Colonic mucosa (tissue), 4 donors: ENCODE results near the gene GNAQ. TPM values are rescaled to one million over a fixed set of nuclear protein-coding genes. Genes with fewer than 3 reads are reported as not detected.
"Not testable (repeated sequence)": the region's sequence is repeated elsewhere in the genome, so short reads cannot be mapped to it uniquely, and the experiment has no call there.

Experiments used
- DNase-seq: peaks from one replicate; pipeline ENCODE4 v3.0.0-alpha.2; 2020
- H3K27ac ChIP-seq: fragments of 200-600 bp; one replicate; pipeline ENCODE4 v1.8.0; 2021
- H3K27me3 ChIP-seq: fragments of 200-600 bp; one replicate; pipeline ENCODE4 v1.8.0; 2021
- H3K36me3 ChIP-seq: fragments of 200-600 bp; one replicate; pipeline ENCODE4 v1.8.0; 2021
- H3K4me1 ChIP-seq: fragments of 200-600 bp; one replicate; pipeline ENCODE4 v1.8.0; 2021; ENCODE audit warnings: mild to moderate bottlenecking
- H3K4me3 ChIP-seq: fragments of 200-600 bp; one replicate; pipeline ENCODE4 v1.8.0; 2021
- H3K9ac ChIP-seq, 2 donors: one replicate each; pipeline ENCODE4 v1.7.0; 2013; ENCODE audit warnings: control low read depth in 2 of 2, low read depth in 2 of 2, low read length in 2 of 2
- H3K9me3 ChIP-seq: fragments of 200-600 bp; one replicate; pipeline ENCODE4 v1.8.0; 2021
- CTCF ChIP-seq: fragments of 200-600 bp; IDR thresholded peaks from one replicate; pipeline ENCODE4 v1.8.0; 2022; ENCODE audit warnings: antibody characterized with exemption, mild to moderate bottlenecking
- intact Hi-C: fragments of 100-400 bp; cut with DNase I; formaldehyde crosslinking; loops from one replicate; pipeline ENCODE4 v1.14.1; 2022
- total RNA-seq, 2 donors: library from RNA; stranded (reverse); fragmentation: NEBNext Ultra II Directional in 1 of 2; extraction: Animal tissue kit (Norgen Biotek cat#: 25700) in 1 of 2; gene quantifications; one replicate each; pipeline ENCODE4 v1.2.1, GENCODE V29; 2021
- donor health status: healthy.
- donor health status: DM: no; HTN: no; CAD: no.
- donor health status: DM: no; HTN: no; CAD: no.

Gene GNAQ
- total RNA-seq, 2 donors from 2014 or later: 75.6 to 105 TPM

DNA sequence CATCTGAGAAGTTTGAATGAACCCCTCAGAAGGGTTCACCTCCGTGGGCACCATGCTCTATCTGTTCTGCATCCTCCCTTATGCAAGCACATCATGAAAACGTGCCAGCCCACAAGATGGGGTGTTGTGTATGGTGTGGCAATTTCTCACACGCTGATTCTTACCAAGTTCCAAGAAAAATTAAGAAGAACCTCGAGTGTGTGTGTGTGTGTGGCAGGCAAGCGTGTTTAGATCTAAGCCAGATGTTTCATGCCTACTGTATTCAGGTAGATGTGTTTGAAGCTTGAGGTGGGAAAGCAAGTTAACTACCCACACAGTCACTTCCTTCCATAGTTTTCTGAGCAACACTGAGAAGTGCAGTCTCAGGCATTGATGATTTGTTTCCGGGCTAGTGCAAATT is 305.8 kb downstream of the GNAQ start:
- intact Hi-C loops: no loop called here
- no peak for TF ChIP-seq CTCF
- no peaks in the 10 kb centered on the region for H3K9me3 ChIP-seq
- no peak overlapping the region for H3K9ac ChIP-seq
- no peak overlapping the region for H3K4me3 ChIP-seq
- H3K4me1 ChIP-seq: no peaks in the 10 kb centered on the region
- H3K36me3 ChIP-seq: no peaks in the 10 kb centered on the region
- H3K27me3 ChIP-seq: no peaks in the 10 kb centered on the region
- DNase-seq: no peak
- no peak overlapping the region for H3K27ac ChIP-seq

DNA sequence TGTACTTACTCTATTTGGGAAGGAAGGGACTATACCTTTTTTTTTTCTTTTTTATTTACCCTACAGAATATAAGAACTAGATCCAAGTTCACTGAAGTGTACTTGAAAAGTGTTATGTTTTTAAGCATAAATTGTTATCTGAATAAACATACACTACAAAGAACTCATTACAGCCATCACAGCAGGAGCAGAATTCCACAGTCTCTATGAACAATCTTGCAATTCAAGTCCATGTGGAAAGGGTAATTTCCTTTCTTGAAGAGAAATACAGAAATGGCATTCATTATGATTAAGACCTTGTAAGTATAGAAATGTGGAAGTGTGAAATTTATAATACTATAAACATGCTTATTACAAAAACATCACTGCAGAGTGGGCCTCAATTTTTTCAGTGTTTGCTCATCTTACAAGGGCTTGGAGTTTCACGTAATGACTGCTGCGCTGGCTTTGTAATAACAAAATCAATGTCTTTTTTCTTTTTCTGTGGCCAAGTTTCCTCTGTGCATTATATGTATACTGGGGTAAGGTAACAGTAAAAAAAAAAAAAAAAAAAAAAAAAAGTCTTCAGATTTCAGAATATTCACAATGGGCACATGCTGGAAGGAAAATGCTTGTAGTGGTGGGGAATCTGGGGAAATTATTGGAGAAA is 306.4 kb downstream of the GNAQ start:
- Histone ChIP-seq H3K4me1 (no peaks in the 10 kb centered on the region), H3K9me3 (no peaks in the 10 kb centered on the region), H3K9ac (no peak overlapping the region), H3K27me3 (no peaks in the 10 kb centered on the region), H3K4me3 (no peak overlapping the region), H3K36me3 (no peaks in the 10 kb centered on the region), H3K27ac (no peak overlapping the region)
- no peak for DNase-seq
- no peak for TF ChIP-seq CTCF
- intact Hi-C loops: no loop called here

- intact Hi-C loops, H3K9ac ChIP-seq, H3K4me3 ChIP-seq, DNase-seq, H3K27ac ChIP-seq, H3K36me3 ChIP-seq, H3K27me3 ChIP-seq, H3K4me1 ChIP-seq, H3K9me3 ChIP-seq: not testable (repeated sequence)
Observed at GRCh38 chr9:77721156-77721555, 310.5 kb downstream of the GNAQ start.

- Histone ChIP-seq H3K9ac (no peak overlapping the region), H3K36me3 (no peaks in the 10 kb centered on the region), H3K9me3 (no peaks in the 10 kb centered on the region), H3K4me3 (no peak overlapping the region), H3K27ac (no peak overlapping the region), H3K4me1 (no peaks in the 10 kb centered on the region), H3K27me3 (no peaks in the 10 kb centered on the region)
- no peak for TF ChIP-seq CTCF
- DNase-seq: no peak
- intact Hi-C loops: no loop called here
Observed at GRCh38 chr9:77719321-77719720, 312.3 kb downstream of the GNAQ start.

GRCh38 chr9:77718298-77718640 is 313.3 kb downstream of the GNAQ start:
- DNase-seq, H3K4me1 ChIP-seq, intact Hi-C loops, H3K4me3 ChIP-seq, H3K27ac ChIP-seq, H3K27me3 ChIP-seq, H3K9ac ChIP-seq, H3K36me3 ChIP-seq, H3K9me3 ChIP-seq: not testable (repeated sequence)

GRCh38 chr9:77717608-77718297 is 313.9 kb downstream of the GNAQ start:
- DNase-seq, H3K27ac ChIP-seq, H3K4me3 ChIP-seq, H3K9ac ChIP-seq, H3K27me3 ChIP-seq, H3K4me1 ChIP-seq, intact Hi-C loops, H3K36me3 ChIP-seq, H3K9me3 ChIP-seq: not testable (repeated sequence)

- intact Hi-C loops: no loop called here
- no peaks in the 10 kb centered on the region for H3K27me3 ChIP-seq
- no peak overlapping the region for H3K4me3 ChIP-seq
- H3K4me1 ChIP-seq: no peaks in the 10 kb centered on the region
- no peaks in the 10 kb centered on the region for H3K9me3 ChIP-seq
- TF ChIP-seq CTCF: no peak
- no peak overlapping the region for H3K27ac ChIP-seq
- H3K9ac ChIP-seq: no peak overlapping the region
- no peak for DNase-seq
- no peaks in the 10 kb centered on the region for H3K36me3 ChIP-seq
Observed at GRCh38 chr9:77714077-77714549, 317.5 kb downstream of the GNAQ start.
